Measurements from ENCODE around the gene ZBTB42.

The ZBTB42 gene

DNA sequence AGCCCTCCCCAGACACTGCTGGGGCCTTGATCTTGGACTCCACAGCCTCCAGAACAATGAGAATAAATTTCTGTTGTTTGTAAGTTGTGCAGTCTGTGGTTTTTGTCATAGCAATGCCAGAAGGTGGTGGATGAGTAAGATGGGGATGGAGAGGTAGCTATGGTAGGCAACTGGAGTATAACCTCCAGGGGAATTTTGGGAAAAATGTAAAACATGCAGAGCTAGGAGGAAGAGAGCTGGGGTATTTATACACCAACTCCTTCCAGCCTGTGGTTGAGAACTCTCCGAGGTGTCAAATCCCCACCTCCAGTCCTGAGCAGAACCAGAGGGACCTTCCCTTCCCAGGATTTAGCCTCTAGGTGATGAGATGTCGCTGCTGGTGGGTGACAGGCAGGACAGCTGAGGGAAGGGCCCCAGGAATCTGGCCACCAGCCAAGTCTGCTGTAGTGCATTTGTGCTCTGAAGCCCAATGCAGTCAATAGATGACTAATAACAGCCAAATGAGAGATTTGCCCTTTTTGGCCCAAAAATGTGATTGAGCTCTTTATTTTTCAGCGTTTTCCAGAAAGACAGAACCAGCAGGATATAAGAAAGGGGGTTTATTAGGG, 45.0 kb downstream of the ZBTB42 start:
- no peak for DNase-seq

DNA sequence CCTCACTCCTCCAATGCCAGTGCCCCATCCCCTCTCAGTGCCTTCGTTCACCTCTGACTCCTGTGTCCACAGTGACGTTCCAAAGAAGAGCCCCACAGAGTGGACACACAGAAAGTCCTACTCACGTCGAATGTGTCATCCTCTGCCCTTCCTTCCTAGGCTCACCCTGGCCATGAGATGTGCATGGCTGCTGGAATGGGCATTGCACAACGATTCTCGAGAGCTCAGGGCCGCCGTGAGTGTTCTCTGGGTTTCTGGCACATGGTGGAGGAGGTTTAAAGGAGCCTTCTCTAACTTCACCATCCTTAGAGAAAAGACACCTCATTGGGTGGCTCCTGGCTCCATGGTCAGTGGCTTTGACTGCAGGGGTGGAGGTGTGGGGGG, 51.4 kb downstream of the ZBTB42 start:
- DNase-seq: no peak
